Uterus (tissue), 2 donors: ENCODE data around the gene RAC2.

Experiments used
- CTCF ChIP-seq, 4 experiments: fragments of 200-600 bp in 2 of 4; fragments of 450-650 bp in 2 of 4; sonication (generic) in 2 of 4; IDR thresholded peaks; one replicate each; pipeline ENCODE4 v1.5.1; 2016 to 2019; ENCODE audit warnings: antibody characterized with exemption in 4 of 4, mild to moderate bottlenecking in 2 of 4, moderate library complexity in 1 of 4
- POLR2A ChIP-seq, 2 donors: fragments of 450-650 bp; IDR thresholded peaks; one replicate each; pipeline ENCODE4 v1.6.1; 2016; ENCODE audit warnings: antibody characterized with exemption in 2 of 2, mild to moderate bottlenecking in 1 of 2, moderate library complexity in 1 of 2

- TF ChIP-seq CTCF (IDR thresholded peaks at IDR 0.05) (no peak), POLR2A (IDR thresholded peaks at IDR 0.05) (no peak)
These were observed 56.5 kb downstream of the RAC2 start for GRCh38 chr22:37187552-37187890.
